ENCODE results near the gene LPIN2.
"Not testable (repeated sequence)": the region's sequence is repeated elsewhere in the genome, so short reads cannot be mapped to it uniquely, and the experiment has no call there.

The LPIN2 gene, protein sequence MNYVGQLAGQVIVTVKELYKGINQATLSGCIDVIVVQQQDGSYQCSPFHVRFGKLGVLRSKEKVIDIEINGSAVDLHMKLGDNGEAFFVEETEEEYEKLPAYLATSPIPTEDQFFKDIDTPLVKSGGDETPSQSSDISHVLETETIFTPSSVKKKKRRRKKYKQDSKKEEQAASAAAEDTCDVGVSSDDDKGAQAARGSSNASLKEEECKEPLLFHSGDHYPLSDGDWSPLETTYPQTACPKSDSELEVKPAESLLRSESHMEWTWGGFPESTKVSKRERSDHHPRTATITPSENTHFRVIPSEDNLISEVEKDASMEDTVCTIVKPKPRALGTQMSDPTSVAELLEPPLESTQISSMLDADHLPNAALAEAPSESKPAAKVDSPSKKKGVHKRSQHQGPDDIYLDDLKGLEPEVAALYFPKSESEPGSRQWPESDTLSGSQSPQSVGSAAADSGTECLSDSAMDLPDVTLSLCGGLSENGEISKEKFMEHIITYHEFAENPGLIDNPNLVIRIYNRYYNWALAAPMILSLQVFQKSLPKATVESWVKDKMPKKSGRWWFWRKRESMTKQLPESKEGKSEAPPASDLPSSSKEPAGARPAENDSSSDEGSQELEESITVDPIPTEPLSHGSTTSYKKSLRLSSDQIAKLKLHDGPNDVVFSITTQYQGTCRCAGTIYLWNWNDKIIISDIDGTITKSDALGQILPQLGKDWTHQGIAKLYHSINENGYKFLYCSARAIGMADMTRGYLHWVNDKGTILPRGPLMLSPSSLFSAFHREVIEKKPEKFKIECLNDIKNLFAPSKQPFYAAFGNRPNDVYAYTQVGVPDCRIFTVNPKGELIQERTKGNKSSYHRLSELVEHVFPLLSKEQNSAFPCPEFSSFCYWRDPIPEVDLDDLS

DNA sequence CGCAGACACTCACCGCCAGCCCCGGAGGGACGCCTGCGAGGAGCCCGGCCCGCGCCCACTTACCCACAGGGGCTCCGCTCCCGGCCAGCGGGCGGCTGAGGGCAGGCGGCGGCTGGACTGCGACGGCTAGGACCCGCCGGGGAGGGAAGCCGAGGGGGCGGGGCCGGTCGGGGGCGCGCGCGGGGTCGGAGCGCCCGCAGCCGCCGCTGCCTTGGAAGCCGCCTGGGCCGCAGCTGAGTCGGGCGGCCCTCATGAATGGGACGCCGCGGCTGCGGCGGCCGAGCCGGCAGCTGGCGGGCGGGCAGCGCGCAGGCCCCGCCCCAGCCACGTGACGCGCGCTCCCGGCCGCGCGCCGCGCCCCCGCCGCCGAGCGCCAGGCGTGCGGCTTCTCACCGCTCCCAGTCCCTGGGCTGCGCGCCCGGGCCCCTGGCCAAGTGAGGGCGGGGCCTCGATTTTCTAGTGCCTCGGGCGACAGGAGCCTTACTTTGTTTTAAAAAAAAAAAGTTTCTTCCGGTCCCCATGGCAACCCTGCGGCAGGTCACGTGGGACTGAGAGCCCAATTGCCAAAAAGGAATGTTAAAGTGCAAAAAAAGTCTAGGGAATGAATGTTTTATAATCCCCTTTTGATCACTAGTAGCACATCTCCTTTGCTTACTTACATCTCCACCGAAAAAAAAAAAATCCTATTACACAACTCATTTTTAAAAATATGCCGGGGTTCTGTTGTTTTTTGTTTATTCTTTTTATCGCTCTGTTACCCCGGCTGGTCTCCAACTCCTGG is at the start of gene LPIN2:
Gene LPIN2 (minus strand): TSS at position 121 of the 781 bp plus-strand sequence. CDS start 52,304 bp downstream, outside the sequence.
- peak; percentile 100 for DNase-seq (ENCODE audit: low spot score)

DNA sequence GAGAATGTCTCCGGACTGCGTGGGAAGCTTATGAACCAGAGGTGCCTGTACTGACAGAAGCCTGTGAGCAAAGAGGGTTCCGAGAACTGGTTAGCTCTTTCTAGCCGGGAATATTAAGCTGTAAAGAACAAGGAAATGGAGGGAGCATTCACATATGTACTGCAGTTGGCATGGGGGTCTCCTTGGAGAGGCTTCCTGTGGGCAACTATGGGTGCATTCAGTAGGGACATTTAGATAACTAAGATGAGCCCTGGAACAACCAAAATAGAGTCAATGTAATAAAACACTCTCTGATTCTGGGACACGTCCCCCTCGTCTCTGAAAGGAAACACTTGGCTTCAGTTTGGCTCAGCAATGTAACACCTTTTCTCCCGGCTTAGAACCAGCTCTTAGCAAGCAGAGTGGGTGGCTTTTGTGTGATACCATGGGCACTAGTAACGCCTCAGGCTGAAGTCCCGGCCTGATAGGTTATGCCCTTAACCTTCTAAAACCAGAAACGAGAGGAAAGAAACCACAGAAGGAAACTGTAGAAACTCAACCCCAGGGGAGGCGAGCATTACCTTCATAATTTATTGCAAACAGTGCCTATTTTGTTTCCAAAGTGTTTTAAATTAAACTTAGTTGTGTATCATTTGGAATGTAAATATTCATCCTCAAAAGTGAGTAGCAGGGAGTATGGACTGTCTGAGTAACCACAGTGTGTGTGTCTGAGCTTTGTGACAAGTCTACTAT is 48.8 kb upstream of the LPIN2 start:
- no peak for DNase-seq (ENCODE audit: low spot score)

DNA sequence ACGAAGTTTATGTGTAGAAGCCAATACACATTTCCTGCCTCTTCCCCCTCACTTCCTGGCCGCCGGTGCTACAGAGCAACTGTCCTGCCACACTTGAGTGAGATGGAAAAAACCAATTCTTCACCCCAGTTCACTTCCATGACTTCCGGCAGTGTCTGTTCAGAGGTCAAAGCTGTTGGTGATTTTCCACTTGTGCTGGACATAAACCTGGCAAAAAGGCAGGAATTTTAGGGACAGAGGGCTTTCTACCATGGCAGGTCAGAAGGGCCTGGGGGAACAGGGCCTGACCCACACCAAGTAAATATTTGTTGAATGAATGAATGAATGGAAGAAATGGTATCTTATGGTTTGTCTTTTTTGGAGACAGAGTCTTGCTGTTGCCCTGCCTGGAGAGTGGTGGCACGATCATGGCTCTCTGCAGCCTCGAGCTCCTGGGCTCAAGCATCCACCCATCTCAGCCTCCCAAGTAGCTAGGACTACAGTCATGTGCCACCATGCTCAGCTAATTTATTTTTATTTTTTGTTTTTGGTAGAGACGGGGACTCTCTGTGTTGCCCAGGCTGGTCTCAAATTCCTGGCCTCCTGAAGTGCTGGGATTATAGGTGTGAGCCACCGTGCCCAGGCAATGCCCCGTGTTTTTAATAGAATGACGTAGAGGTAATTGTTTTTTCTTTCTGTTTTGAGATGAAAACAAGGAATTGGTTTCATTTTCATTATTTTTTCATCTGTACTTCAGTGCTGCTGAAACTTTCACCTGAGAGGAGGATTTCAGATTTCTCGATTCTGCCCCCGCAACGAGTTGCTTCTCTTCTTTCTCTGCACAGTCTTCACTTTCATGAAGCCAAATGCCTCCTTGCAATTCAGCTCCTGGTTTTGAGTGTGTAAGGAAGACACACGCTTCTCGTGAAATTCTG is 48.0 kb upstream of the LPIN2 start:
- DNase-seq (ENCODE audit: low spot score): no peak

DNA sequence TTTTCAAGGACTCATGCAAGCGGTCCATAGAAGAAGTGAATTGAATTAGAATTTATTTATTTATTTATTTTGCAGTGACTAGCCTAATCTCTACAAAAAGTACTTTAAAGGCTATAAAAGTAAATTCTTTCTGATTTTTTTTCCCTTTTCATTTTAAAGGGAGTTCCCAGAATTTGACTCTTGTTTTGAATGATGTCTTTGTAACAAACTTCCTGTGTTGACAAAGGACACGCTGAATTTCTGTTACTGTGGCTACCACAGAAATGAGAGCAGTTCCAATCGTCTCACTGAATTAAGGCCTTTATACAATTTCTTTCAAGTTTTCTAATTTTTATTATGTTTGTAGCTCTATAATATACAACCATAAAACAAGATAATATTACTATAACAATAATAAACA is 46.3 kb upstream of the LPIN2 start:
- DNase-seq (ENCODE audit: low spot score): no peak

DNA sequence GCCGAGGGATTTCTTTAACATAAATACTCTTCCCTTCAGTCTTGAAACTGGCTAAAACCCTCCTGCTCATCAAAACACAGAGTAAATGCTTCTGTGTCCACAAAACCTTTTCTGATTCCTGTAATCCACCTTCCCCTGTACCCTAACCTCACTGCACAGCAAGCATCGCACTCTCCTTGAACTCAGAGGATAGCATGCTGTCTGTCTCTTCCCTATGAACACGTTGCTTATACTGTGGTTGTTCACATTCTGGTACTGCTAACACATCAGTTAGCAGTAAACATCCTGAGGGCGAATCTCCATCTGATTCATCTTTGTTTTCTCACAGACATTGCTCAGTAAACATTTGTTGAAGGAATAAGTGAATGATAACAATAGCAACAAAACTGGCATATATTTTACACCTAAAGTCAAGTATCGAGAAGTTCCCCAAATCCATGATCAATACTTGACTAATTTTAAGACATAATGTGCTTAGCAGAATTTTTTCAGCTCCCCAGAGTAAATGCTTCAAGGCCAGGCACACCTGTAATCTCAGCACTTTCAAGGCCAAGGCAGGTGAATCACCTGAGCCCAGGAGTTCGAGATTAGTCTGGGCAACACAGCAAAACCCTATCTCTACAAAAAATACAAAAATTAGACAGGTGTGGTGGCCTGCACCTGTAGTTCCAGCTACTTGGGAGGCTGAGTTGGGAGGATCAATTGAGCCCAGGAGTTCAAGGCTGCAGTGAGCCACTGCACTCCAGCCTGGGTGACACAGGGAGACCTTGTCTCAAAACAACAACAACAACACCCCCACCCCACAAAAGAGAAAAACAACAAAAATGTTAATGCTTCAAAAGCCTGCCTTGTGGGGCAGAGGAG is 45.6 kb upstream of the LPIN2 start:
- no peak for DNase-seq (ENCODE audit: low spot score)

DNA sequence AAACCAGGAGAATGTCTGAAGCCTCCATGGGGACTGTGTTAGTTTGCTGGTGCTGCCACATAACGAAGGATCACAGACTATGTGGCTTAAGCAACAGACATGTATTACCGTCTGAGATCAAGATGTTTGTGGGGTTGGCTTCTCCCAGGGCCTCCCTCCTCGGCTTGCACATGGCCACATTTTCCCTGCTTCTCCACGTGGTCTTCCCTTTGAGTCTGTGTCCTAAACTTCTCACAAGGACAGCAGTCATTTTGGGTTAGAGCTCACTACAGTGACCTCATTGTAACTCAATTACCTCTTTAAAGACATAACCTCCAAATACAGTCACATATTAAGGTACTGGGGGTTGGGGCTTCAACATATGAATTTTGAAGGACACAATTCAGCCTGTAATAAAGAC is 44.6 kb upstream of the LPIN2 start:
- no peak for DNase-seq (ENCODE audit: low spot score)

DNA sequence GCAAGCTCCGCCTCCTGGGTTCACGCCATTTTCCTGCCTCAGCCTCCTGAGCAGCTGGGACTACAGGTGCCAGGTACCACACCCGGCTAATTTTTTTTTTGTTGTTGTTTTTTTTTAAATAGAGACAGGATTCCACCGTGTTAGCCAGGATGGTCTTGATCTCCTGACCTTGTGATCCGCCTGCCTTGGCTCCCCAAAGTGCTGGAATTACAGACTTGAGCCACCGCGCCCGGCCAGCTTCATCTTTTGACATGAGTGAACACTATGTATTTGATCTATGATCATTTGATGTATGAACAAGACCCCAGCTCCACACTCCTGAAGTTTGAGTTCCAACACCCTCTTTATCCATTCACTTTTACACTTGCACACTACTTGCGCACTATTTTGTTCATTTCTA is 43.4 kb upstream of the LPIN2 start:
- no peak for DNase-seq (ENCODE audit: low spot score)

DNA sequence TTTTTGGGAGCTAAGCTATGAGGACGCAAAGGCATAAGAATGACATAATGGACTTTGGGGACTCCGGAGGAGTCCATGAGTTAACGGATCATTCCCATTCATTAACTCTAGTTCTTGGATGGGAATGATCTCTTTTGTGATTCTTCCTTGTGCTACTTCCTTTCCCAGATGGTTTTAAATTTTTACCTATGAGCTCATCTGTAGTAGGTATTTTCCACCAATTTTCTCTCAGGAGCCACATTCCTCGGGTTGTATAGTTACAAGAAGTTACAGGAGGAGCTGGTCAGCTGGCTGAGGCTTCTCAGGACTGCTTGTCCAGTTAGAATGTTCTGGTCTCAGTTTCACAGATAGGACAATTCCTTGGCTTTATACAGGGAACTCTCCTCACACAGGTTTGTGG is 42.9 kb upstream of the LPIN2 start:
- DNase-seq (ENCODE audit: low spot score): no peak

DNA sequence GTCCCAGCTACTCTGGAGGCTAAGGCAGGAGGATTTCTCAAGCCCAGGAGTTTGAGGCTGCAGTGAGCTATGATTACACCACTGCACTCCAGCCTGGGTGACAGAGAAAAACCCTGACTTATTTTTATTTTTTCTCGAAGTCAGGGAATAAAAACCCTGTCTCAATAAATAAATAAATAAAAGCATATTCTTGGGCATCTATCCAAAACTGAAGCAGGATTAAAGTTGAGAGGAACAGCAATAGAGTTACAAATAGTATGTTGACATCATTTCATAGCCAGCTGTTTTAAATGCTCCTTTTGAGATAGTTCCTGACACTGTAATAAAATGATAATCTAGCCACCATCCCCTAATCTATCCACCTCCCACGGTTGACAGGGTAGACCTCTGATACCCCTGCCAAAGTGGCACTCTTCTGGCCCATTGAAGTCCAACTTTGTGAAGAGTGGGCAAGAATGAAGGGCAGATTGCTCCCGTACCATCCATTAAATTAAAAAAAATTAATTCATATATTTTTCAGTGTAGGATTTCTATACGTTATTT is 42.3 kb upstream of the LPIN2 start:
- DNase-seq (ENCODE audit: low spot score): no peak

DNA sequence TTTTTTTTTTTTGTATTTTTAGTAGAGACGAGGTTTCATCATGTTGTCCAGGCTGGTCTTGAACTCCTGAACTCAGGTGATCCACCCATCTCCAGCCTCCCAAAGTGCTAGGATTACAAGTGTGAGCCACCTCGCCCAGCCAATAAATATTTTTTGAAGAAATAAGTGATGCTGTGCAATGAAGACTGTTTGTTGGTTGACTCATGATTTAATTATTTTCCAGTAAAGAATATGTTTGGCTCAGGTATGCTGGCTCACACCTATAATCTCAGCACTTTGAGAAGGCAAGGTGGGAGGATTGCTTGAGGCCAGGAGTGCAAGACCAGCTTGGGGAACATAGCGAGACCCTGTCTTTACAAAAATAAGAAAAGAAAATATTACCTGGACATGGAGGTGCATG is 41.8 kb upstream of the LPIN2 start:
- DNase-seq (ENCODE audit: low spot score): no peak

DNA sequence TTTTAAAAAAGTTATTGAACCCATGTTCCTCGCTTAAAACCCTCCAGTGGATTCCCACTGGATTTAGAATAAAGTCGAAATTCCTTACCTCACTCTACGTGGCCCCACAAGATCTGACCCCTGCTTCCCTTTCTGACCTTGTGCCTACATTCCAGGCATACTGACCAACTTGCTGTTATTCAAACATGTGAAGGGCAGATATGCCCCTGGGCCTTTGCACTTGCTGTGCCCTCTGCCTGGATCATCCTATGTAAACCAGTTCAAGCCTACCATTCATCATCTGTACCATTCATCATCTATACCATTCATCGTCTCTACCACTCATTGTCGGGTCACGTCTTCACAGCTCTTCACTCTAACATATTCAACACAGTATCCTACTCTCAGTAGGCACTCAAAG is 41.3 kb upstream of the LPIN2 start:
- DNase-seq (ENCODE audit: low spot score): no peak

DNA sequence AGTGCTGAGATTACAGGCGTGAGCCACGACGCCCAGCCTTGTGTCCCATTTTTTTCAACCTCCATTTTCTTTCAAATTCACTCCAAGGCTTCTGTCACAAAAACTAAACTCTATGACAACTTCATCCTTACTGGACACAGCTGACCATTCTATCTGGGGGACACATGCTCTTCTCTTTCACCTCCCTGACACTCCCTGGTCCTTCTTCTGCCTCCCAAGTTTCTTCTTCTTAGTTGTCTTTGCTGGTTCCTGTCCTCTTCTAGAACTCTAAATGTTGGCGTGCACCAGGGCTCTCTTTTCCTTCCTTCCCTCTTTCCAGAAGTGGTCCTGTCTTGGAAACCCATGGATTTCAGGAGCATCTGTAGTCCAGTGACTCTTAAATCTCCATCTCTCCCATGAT is 40.1 kb upstream of the LPIN2 start:
- no peak for DNase-seq (ENCODE audit: low spot score)

DNA sequence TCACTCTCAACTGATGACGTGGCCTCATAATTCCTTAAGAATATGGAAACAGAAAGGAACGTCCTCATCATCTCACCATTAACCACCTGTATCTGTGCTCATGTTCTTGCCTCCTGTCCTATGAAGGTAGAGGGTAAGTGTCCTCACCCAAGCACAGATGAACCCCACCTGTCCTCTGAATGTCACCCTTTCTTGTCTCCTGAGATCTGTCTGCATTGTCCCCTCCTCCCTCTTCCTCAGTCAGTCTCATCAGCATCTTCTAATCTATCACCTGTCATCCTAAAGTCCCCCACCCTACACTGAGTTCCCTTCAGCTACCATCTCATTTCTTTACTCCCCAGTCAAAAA is 39.4 kb upstream of the LPIN2 start:
- DNase-seq (ENCODE audit: low spot score): no peak

DNA sequence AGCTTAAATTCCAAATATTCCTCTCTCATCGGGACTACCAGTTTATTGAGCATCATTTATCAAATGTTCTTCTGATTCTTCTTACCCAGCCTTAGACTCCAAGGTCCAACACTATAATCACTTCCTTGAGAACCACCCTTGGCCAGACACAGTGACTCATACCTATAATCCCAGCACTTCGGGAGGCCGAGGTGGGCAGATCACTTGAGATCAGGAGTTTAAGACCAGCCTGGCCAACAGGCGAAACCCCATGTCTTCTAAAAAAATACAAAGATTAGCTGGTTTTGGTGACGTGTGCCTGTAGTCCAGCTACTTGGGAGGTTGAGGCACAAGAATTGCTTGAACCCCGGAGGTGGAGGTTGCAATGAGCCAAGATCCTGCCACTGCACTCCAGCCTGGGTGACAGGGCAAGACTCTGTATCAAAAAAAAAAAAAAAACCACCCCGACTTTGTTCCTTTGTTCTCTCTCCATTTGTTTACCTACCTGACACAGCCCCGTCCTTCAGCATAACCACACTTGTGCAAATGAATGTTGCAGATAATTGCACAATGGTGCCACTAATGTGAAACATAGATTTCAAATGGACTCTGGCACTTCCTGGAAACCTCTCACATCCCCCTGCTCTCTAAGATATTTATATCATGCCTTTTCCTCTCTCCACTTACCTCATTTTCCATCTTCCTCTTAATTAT is 38.9 kb upstream of the LPIN2 start:
- no peak for DNase-seq (ENCODE audit: low spot score)

DNA sequence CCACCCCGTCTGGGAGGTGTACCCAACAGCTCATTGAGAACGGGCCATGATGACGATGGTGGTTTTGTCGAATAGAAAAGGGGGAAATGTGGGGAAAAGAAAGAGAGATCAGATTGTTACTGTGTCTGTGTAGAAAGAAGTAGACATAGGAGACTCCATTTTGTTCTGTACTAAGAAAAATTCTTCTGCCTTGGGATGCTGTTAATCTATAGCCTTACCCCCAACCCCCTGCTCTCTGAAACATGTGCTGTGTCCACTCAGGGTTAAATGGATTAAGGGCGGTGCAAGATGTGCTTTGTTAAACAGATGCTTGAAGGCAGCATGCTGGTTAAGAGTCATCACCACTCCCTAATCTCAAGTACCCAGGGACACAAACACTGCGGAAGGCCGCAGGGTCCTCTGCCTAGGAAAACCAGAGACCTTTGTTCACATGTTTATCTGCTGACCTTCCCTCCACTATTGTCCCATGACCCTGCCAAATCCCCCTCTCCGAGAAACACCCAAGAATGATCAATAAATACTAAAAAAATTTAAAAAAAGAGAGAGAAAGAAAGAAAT is 37.0 kb upstream of the LPIN2 start:
- not testable (repeated sequence) for DNase-seq (ENCODE audit: low spot score)

DNA sequence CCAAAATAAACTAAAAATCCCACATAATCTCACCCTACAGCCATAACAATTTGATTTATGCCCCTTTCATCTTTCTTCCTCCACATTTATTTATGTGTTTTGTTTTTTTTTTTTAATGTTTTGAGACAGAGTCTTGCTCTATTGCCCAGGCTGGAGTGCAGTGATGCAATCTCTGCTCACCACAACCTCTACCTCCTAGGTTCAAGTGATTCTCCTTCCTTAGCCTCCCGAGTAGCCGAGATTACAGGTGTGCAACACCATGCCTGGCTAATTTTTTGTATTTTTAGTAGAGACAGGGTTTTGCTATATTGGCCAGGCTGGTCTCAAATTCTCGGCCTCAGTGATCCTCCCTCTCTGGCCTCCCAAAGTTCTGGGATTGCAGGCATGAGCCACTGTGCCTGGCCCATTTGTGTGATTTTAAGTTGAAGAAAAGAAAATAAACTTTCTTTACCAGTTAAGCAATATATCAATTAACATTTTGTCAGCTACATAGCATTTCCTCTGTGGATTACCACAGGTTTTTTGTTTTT is 35.9 kb upstream of the LPIN2 start:
- DNase-seq (ENCODE audit: low spot score): no peak

DNA sequence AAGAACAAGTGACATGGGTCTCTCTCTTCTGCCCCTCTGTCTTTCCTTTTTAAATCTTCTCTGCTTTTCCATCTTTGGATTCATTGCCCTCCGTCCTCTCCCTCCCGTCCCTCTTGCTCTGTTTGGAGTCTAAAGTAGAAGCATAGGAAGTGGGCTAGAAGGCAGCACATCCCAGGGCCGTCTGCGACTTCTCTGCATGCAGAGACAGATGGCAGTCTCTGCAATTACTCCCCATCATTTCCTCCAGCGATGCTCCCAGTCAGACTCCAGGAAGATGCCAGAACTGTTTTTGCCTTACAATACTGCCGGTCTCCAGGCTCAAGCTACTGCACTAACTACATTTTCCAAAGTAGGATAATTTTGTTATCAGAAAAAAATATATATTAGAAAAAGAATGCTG is 35.2 kb upstream of the LPIN2 start:
- no peak for DNase-seq (ENCODE audit: low spot score)

DNA sequence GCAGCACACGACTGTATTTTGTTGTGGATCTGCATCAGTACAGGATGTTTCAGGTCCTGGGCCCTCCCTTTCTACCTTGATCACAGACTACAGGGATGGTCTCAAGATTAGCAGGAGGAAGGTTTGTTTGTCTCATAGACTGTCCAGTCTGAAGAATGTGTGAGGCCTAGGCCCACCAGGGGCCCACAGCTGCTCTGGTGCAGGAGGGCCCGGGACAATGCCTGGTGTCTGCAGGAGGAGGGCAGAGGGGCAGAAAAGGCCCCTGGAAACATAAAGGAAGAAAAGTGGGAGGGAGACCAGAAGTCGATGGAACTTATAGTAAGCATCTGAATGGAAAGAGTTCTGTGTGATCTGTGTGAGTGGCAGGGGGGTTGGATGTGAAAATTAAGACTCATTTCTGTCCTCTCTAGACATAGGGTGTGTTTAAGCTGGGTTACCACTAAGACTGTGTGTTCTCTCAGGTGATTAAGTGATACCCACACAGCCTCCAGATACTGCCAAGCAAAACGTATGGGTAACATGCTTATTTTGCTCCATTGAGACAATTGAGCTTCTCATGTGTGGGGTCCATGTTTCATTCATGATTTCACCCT is 33.4 kb upstream of the LPIN2 start:
- no peak for DNase-seq (ENCODE audit: low spot score)

All from D341Med (cell line).